Right ventricle myocardium superior (tissue), 1 donor: Measurements from ENCODE around the gene POLR2E. TPM values are rescaled to one million over a fixed set of nuclear protein-coding genes. Genes with fewer than 3 reads are reported as not detected.
A peak's percentile ranks its signal among the peaks of the same experiment; 100 is the strongest.

Experiments used
- ATAC-seq: fragments of 200-7000 bp; cut with Tn5 transposase; one replicate; pipeline ENCODE4 v1.9.1; 2020; ENCODE audit warnings: mild to moderate bottlenecking; ENCODE audit not compliant: poor library complexity
- DNase-seq: peaks from one replicate; pipeline ENCODE4 v3.0.0-alpha.2; 2020
- intact Hi-C: fragments of 100-400 bp; cut with DNase I; formaldehyde crosslinking; loops from one replicate; pipeline ENCODE4 v1.11.2; 2022
- total RNA-seq: library from RNA; stranded (reverse); fragmentation: NEBNext Ultra II Directional; extraction: Animal tissue kit (Norgen Biotek cat#: 25700); gene quantifications from one replicate; pipeline ENCODE4 v1.2.1, GENCODE V29; 2021
- donor health status: DM: no; HTN: yes; CAD: no; lungs with severe emphysema.

Gene POLR2E
- total RNA-seq, 1 donor from 2014 or later: 146 TPM

DNA sequence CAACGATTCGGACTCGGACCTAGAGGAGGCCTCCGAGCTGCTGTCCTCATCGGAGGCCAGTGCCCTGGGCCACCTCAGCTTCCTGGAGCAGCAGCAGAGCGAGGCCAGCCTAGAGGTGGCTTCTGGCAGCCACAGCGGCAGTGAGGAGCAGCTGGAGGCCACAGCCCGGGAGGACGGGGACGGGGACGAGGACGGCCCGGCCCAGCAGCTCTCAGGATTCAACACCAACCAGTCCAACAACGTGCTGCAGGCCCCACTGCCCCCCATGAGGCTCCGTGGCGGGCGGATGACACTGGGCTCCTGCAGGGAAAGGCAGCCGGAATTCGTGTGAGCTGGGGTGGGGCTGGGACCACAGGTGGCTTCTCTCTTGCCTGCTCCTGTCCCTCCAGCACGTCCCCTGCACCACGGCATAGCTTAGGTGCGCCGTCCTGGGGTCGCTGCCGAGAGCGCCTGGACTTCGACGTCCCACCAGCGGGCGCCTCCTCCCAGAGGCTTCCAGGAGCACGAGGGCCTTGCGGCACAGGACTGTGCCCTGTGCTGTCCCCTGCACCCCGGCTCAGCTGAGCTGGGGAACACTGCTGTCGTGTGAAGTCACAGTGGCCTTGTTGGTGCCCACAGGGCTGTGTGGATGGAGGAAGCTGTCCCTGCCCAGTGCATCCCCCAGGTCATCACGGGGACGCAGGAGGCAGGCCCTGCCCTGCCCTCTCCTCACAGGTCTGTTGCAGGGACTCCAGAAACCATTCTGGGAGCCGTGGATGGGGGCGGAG lies 9.3 kb downstream of the POLR2E start:
- intact Hi-C loops: no loop called here
- DNase-seq (no peak), ATAC-seq (no peak)

GRCh38 chr19:1085053-1085658 lies 10.0 kb downstream of the POLR2E start:
- intact Hi-C loops: no loop called here
- DNase-seq (no peak), ATAC-seq (no peak)

GRCh38 chr19:1084024-1084868 lies 10.9 kb downstream of the POLR2E start:
- ATAC-seq (no peak), DNase-seq (no peak)
- intact Hi-C loops: no loop called here

DNA sequence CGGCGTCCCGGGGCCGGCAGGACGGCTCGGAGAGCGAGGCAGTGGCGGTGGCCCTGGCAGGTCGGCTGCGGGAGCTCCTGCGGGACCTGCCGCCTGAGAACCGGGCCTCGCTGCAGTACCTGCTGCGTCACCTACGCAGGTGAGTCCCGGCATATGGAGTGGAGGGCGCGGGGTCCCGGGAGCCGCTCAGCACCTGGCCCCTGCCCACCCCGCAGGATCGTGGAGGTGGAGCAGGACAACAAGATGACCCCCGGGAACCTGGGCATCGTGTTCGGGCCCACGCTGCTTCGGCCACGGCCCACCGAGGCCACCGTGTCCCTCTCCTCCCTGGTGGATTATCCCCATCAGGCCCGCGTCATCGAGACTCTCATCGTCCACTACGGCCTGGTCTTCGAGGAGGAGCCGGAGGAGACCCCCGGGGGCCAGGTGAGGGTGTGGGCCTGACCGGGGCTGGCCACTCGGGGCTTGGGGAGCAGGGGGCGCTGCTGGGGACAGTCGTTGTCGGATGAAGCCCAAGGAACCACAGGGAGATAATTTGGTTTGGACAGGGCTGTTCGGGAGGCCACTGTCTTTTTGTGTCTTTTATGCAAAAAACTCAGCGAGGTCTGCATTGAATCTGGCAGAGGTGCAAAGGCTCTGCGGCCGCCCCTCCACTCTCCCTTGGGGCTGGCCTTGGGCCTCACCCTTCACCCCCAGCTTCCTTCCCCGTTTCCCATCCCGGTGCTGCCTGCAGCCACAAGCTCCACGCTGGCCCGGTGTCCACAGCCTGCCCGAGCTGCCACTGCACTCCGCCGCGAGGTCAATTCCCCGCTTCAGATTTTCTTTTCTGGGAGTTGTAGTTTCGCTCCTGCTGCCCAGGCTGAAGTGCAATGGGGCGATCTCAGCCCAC lies 12.0 kb downstream of the POLR2E start:
- intact Hi-C loops: no loop called here
- no peak for ATAC-seq
- no peak for DNase-seq

DNA sequence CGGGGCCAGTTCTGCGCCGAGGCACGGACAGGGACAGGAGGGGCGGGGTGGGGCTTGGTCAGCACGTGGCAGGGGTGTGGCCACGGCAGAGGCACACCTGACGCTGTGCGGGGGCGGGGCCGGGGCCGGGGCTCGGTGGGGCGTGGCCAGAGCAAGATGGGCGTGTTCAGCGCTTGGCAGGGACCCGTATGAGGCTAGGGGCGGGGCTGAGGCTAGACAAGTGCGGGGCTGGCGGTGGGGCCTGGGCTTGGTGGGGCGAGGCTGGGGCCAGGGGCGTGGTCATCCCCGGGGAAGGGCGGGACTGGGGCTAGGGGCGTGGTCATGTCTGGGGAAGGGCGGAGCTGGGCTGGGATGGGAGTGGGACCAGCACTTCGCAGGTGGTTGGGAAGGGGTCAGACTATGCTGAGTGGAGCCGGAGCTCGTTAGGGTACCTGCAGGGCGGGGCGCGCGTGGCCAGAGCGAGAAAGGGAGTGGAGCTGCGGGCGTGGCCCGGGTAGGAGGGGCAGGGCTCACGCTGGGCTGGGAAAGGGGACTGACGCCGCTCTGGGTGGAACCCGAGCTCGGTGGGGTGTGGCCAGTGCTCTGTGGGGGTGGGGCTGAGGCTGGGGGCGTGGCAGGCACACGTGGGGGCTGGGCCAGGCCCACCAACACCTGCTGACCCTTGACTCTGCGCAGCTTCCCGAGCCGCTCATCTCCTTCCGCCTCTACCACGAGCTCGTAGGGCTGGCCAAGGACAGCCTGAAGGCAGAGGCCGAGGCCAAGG lies 12.8 kb downstream of the POLR2E start:
- ATAC-seq (peak; percentile 61), DNase-seq (peak; percentile 68)
- intact Hi-C loops: no loop called here

GRCh38 chr19:1081301-1082164 lies 13.6 kb downstream of the POLR2E start:
- no peak for ATAC-seq
- DNase-seq: peak; percentile 43
- intact Hi-C loops: no loop called here

DNA sequence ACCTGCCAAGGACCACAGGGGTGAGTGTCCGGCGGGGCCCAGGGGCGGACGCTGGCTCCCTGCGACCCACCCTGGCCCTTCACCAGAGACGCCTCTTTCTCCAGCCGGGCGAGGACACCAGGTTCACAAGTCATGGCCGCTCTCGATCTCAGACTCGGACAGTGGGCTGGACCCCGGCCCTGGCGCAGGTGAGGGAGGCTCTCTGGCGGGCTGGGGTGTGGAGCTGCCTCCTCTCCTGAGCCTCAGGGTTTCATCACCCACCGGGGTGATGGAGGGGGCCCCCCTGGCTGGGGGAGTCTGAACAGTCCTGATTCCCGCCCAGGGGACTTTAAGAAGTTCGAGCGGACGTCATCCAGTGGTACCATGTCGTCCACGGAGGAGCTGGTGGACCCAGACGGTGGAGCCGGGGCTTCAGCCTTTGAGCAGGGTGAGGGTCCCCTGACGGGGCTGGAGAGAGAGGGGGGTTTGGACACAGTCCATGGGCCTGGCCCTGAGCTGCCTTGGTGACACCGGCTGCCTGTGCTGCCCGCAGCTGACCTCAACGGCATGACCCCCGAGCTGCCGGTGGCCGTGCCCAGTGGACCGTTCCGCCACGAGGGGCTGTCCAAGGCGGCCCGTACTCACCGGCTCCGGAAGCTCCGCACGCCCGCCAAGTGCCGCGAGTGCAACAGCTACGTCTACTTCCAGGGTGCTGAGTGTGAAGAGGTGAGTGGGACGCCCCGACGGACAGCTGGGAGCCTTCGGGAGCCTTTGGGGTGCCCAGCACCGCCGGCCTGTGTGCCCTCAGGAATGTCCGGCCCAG lies 14.6 kb downstream of the POLR2E start:
- ATAC-seq (no peak), DNase-seq (no peak)
- intact Hi-C loops: no loop called here

DNA sequence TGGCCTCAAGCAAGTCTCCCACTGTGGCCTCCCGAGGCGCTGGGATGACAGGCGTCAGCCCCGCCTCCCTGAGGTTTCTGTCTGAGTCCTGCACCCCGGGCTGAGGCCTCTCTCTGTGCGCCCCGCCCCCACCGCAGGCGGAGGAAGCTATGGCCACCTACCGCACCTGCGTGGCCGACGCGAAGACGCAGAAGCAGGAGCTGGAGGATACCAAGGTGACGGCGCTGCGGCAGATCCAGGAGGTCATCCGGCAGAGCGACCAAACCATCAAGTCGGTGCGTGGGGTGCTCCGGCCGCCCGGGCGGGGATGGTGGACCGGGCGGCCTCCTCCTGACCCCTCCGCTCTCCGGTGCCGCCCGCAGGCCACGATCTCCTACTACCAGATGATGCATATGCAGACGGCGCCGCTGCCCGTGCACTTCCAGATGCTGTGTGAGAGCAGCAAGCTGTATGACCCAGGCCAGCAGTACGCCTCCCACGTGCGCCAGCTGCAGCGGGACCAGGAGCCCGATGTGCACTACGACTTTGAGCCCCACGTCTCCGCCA lies 15.5 kb downstream of the POLR2E start:
- intact Hi-C loops: no loop called here
- DNase-seq: peak; percentile 42

DNA sequence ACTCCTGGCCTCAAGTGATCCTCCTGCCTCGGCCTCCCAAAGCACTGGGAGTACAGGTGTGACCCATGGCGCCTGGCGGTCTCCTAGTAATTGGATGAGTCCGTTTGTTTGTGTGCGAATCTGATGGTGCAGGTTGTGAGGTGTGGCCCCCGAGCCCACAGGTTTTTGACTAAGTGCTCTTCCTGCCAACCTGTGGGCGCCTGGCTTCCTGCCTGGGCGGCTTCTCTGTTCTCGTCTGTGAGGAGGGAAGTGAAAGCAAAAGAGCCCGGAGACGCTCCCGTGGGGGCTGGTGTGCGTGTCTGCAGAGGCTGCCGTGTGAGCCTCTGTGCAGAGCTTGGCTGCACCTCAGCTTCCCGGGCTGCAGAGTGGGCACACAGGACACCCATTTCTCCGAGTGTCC lies 18.2 kb downstream of the POLR2E start:
- DNase-seq (peak; percentile 86), ATAC-seq (peak; percentile 43)
- intact Hi-C loops: no loop called here

More for the DNA sequence above, 15.5 kb downstream of the POLR2E start:
- no peak for ATAC-seq

DNA sequence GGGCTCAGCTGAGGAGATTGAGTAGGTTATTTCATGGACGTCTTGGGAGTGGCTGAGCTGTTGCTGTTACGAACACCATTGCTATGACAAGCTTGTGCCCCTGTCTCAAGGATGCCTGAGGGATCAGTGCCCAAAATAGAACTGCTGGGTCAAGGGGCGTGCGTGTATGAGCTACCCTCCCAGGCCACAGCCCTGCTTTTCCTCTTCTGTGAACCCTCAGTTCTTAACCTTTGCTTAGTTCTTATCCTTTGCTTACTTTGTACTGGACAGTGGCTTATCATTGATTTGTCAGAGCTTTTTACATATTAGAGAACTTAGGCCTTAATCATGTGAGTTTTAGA lies 19.2 kb downstream of the POLR2E start:
- DNase-seq (no peak), ATAC-seq (no peak)
- intact Hi-C loops: no loop called here

- intact Hi-C loops: no loop called here
- DNase-seq: peak; percentile 94
- ATAC-seq: peak; percentile 56
Measured at GRCh38 chr19:1074544-1075283, 20.5 kb downstream of the POLR2E start.

DNA sequence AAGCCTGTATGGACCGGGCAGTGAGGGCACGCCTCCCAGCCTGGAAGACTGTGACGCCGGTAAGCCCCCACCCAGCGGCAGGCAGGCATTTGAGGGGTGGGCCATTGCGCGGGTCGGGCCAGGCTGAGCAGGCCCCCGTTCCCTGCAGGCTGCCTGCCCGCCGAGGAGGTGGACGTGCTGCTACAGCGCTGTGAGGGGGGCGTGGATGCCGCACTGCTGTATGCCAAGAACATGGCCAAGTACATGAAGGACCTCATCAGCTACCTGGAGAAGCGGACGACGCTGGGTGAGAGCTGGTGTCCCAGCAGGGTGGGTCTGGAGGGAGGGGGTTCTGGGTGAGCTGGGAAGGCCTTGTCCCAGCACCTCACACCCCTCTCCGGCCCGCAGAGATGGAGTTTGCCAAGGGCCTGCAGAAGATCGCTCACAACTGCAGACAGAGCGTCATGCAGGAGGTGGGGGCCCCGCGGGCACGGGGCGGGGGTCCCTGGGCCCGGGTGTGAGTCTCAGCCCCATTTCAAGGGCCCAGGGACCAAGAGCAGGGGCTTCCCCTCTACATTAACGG lies 21.1 kb downstream of the POLR2E start:
- intact Hi-C loops: no loop called here
- no peak for ATAC-seq
- DNase-seq: no peak

DNA sequence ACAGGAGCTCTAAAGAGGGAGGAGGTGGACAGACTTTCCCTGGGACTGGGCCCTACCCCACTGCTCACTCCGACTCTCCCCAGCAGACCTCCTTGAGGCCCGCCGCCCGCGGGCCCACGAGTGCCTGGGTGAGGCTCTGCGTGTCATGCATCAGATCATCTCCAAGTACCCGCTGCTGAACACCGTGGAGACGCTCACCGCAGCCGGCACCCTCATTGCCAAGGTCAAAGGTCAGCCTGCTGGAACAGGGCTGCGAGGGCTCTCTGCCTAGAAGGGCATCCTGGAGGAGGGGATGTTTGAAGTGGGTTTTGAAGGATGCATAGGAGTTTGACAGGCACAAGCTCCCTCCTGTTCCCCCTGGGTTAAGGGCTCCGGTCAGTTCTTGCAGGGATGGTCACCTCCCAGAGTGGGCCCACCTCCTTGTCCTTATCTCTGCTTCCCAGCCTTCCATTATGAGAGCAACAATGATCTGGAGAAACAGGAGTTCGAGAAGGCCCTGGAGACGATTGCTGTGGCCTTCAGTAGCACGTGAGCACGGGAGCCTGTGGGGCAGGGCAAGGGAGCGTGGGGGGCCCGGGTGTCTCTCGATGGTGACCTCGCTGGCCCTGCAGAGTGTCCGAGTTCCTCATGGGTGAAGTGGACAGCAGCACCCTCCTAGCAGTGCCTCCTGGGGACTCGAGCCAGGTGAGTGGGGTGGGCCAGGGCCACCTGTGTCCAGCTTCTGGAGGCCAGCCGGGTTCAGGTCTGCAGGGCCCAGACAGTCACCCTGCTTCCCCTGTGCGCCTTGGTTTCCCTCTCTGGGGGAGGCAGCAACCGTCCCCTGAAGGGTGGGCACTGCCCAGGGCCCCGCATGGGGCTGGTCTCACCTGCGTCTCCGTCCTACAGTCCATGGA lies 21.9 kb downstream of the POLR2E start:
- DNase-seq: no peak
- intact Hi-C loops: no loop called here
- no peak for ATAC-seq

- ATAC-seq (no peak), DNase-seq (no peak)
- intact Hi-C loops: no loop called here
Measured at GRCh38 chr19:1072371-1073015, 22.7 kb downstream of the POLR2E start.
